22Rv1 (cell line): ENCODE data around the gene EGLN3.

Source experiments
- H3K27ac ChIP-seq: fragments of 450-650 bp; 2 replicates; pipeline ENCODE4 v1.5.1; 2017
- CTCF ChIP-seq: fragments of 450-650 bp; IDR thresholded peaks from 2 replicates; pipeline ENCODE4 v1.5.1; 2017; ENCODE audit warnings: mild to moderate bottlenecking
- ZFX ChIP-seq: fragments of 450-650 bp; IDR thresholded peaks from 2 replicates; pipeline ENCODE4 v1.6.1; 2017; ENCODE audit warnings: antibody characterized with exemption, borderline replicate concordance

Gene EGLN3

GRCh38 chr14:33902363-33902762 lies 48.5 kb downstream of the EGLN3 start:
- H3K27ac ChIP-seq: no peak overlapping the region
- TF ChIP-seq CTCF (no peak), ZFX (no peak)

GRCh38 chr14:33901426-33902155 lies 49.3 kb downstream of the EGLN3 start:
- H3K27ac ChIP-seq: no peak overlapping the region
- no peak for TF ChIP-seq CTCF
- no peak for TF ChIP-seq ZFX

- no peak overlapping the region for H3K27ac ChIP-seq
- TF ChIP-seq ZFX (no peak), CTCF (no peak)
Measured at GRCh38 chr14:33900706-33901105, 50.2 kb downstream of the EGLN3 start.

- no peak for TF ChIP-seq CTCF
- no peak for TF ChIP-seq ZFX
- H3K27ac ChIP-seq: no peak overlapping the region
Measured at GRCh38 chr14:33899723-33900341, 51.0 kb downstream of the EGLN3 start.

GRCh38 chr14:33897878-33898535 lies 52.9 kb downstream of the EGLN3 start:
- H3K27ac ChIP-seq: no peak overlapping the region
- no peak for TF ChIP-seq CTCF
- TF ChIP-seq ZFX: no peak

- no peak overlapping the region for H3K27ac ChIP-seq
- TF ChIP-seq CTCF: no peak
- TF ChIP-seq ZFX: no peak
Measured at GRCh38 chr14:33897382-33897781, 53.5 kb downstream of the EGLN3 start.

GRCh38 chr14:33894339-33894738 lies 56.5 kb downstream of the EGLN3 start:
- TF ChIP-seq CTCF (no peak), ZFX (no peak)
- H3K27ac ChIP-seq: no peak overlapping the region
